SU-DHL-6 (cell line): ENCODE data around the gene IFI35.

Source experiments
- H2AFZ ChIP-seq: fragments of 200-600 bp; sonication (generic); 2 replicates; pipeline ENCODE4 v1.6.1; 2014; ENCODE audit warnings: low read depth, mild to moderate bottlenecking, moderate library complexity, mixed read lengths, antibody characterized with exemption, low read length; ENCODE audit not compliant: severe bottlenecking
- H3F3A ChIP-seq: fragments of 200-600 bp; shearing (Covaris generic); 2 replicates; pipeline ENCODE4 v1.6.0; 2016; ENCODE audit warnings: antibody characterized with exemption, mild to moderate bottlenecking; ENCODE audit not compliant: insufficient read depth
- H3K27ac ChIP-seq: fragments of 200-600 bp; sonication (generic); 2 replicates; pipeline ENCODE4 v1.5.1; 2016; ENCODE audit warnings: low read depth, mild to moderate bottlenecking, low read length, moderate library complexity, mixed read lengths
- H3K27me3 ChIP-seq: fragments of 200-600 bp; sonication (generic), shearing (Covaris generic); 2 replicates; pipeline ENCODE4 v1.6.0; 2014; ENCODE audit warnings: mild to moderate bottlenecking, low read length
- H3K36me3 ChIP-seq: fragments of 200-600 bp; sonication (generic); 2 replicates; pipeline ENCODE4 v1.6.1; 2014; ENCODE audit warnings: mild to moderate bottlenecking, low read length, mixed read lengths
- H3K4me2 ChIP-seq: fragments of 300-600, 200-600 bp; shearing (Covaris generic), sonication (generic); 2 replicates; pipeline ENCODE4 v1.6.0; 2014; ENCODE audit warnings: low read length, low read depth, mild to moderate bottlenecking; ENCODE audit not compliant: poor library complexity, severe bottlenecking
- H3K4me3 ChIP-seq: fragments of 200-600 bp; sonication (generic); 2 replicates; pipeline ENCODE4 v1.5.1; 2014; ENCODE audit warnings: antibody characterized with exemption, low read length, mild to moderate bottlenecking, mixed read lengths; ENCODE audit not compliant: insufficient read depth, poor library complexity, severe bottlenecking
- H3K79me2 ChIP-seq: fragments of 200-600 bp; sonication (generic); 2 replicates; pipeline ENCODE4 v1.6.1; 2014; ENCODE audit warnings: mild to moderate bottlenecking, low read length, moderate library complexity; ENCODE audit not compliant: insufficient read depth
- H3K9ac ChIP-seq: fragments of 200-600 bp; sonication (generic); 2 replicates; pipeline ENCODE4 v1.7.0; 2014; ENCODE audit warnings: mild to moderate bottlenecking, low read length
- H3K9me2 ChIP-seq: fragments of 200-600 bp; sonication (generic); replicated peaks from 2 replicates; pipeline ENCODE4 v1.6.1; 2014; ENCODE audit warnings: low read length; ENCODE audit not compliant: insufficient read depth
- H3K9me3 ChIP-seq: fragments of 200-600 bp; sonication (generic); 2 replicates; pipeline ENCODE4 v1.6.1; 2014; ENCODE audit warnings: low read length, mixed read lengths; ENCODE audit not compliant: insufficient read depth
- H4K20me1 ChIP-seq: fragments of 200-600 bp; sonication (generic); 2 replicates; pipeline ENCODE4 v1.6.1; 2014; ENCODE audit warnings: low read depth, mild to moderate bottlenecking, antibody characterized with exemption, low read length, moderate library complexity, mixed read lengths
- CTCF ChIP-seq: fragments of 200-600 bp; sonication (generic); IDR thresholded peaks from one replicate; pipeline ENCODE4 v1.5.1; 2017; ENCODE audit warnings: antibody characterized with exemption, mild to moderate bottlenecking, low read length, moderate library complexity; ENCODE audit not compliant: insufficient read depth, poor library complexity, severe bottlenecking
- EZH2phosphoT487 ChIP-seq: fragments of 200-600 bp; sonication (generic), shearing (Covaris generic); conservative IDR thresholded peaks from 2 replicates; pipeline ENCODE4 v1.6.1; 2018; ENCODE audit warnings: mild to moderate bottlenecking, antibody characterized with exemption, low read length, moderate library complexity, mixed read lengths

The IFI35 gene

GRCh38 chr17:43027091-43028032, 20.8 kb downstream of the IFI35 start:
- Histone ChIP-seq H3K4me2 (no peak overlapping the region), H3K9me3 (no peaks in the 10 kb centered on the region), H3K9me2 (no peaks in the 10 kb centered on the region), H3K27ac (no peak overlapping the region), H2AFZ (no peak overlapping the region), H3K9ac (no peak overlapping the region), H3K27me3 (no peaks in the 10 kb centered on the region), H3K36me3 (no peaks in the 10 kb centered on the region), H3K79me2 (no peaks in the 10 kb centered on the region), H3F3A (no peaks in the 10 kb centered on the region; the same call in 1 of the 2 replicates), H4K20me1 (no peaks in the 10 kb centered on the region), H3K4me3 (no peak overlapping the region)
- no peak for TF ChIP-seq CTCF
- no peak for TF ChIP-seq EZH2phosphoT487

GRCh38 chr17:43028221-43028861, 21.8 kb downstream of the IFI35 start:
- Histone ChIP-seq H3K79me2 (no peaks in the 10 kb centered on the region), H3K4me2 (no peak overlapping the region), H3K27ac (no peak overlapping the region), H3K9ac (no peak overlapping the region), H4K20me1 (no peaks in the 10 kb centered on the region), H3K9me3 (no peaks in the 10 kb centered on the region), H3F3A (no peaks in the 10 kb centered on the region; the same call in 1 of the 2 replicates), H3K4me3 (no peak overlapping the region), H3K27me3 (no peaks in the 10 kb centered on the region), H3K36me3 (no peaks in the 10 kb centered on the region), H3K9me2 (no peaks in the 10 kb centered on the region), H2AFZ (no peak overlapping the region)
- TF ChIP-seq EZH2phosphoT487 (no peak), CTCF (no peak)

- no peaks in the 10 kb centered on the region for H3K27me3 ChIP-seq
- H3F3A ChIP-seq = no peaks in the 10 kb centered on the region; the same call in 1 of the 2 replicates
- H3K36me3 ChIP-seq = no peaks in the 10 kb centered on the region
- H3K4me2 ChIP-seq = no peak overlapping the region
- H2AFZ ChIP-seq = no peak overlapping the region
- H4K20me1 ChIP-seq = no peaks in the 10 kb centered on the region
- H3K9me3 ChIP-seq = no peaks in the 10 kb centered on the region
- no peak overlapping the region for H3K27ac ChIP-seq
- H3K9ac ChIP-seq = no peak overlapping the region
- H3K79me2 ChIP-seq = no peaks in the 10 kb centered on the region
- H3K4me3 ChIP-seq = no peak overlapping the region
- TF ChIP-seq EZH2phosphoT487 (no peak), CTCF (no peak)
- H3K9me2 ChIP-seq = no peaks in the 10 kb centered on the region
Measured at GRCh38 chr17:43030137-43030767, 23.7 kb downstream of the IFI35 start.
